Stimulated activated CD4-positive, alpha-beta T cell treated with anti-CD3 and anti-CD28 coated beads, Interleukin-12 subunit alpha, Interleukin-12 subunit beta, amount 100 ng/mL, for 48 hours (primary cell): ENCODE data around the gene NCAM1.
"Not testable (repeated sequence)": the region's sequence is repeated elsewhere in the genome, so short reads cannot be mapped to it uniquely, and the experiment has no call there.

Experiments
- DNase-seq, 3 donors: peaks; one replicate each; pipeline ENCODE4 v3.0.0-alpha.2; 2020; ENCODE audit warnings: low read depth in 2 of 3, low spot score in 1 of 3

Gene NCAM1

GRCh38 chr11:113021111-113021510 lies 59.9 kb downstream of the NCAM1 start:
- no peak for DNase-seq

GRCh38 chr11:113022262-113022661 lies 61.0 kb downstream of the NCAM1 start:
- no peak for DNase-seq

- DNase-seq = no peak
Observed at GRCh38 chr11:113023228-113023627, 62.0 kb downstream of the NCAM1 start.

- no peak for DNase-seq
Observed at GRCh38 chr11:113023986-113024385, 62.8 kb downstream of the NCAM1 start.

- no peak for DNase-seq
Observed at GRCh38 chr11:113026778-113027177, 65.6 kb downstream of the NCAM1 start.

DNA sequence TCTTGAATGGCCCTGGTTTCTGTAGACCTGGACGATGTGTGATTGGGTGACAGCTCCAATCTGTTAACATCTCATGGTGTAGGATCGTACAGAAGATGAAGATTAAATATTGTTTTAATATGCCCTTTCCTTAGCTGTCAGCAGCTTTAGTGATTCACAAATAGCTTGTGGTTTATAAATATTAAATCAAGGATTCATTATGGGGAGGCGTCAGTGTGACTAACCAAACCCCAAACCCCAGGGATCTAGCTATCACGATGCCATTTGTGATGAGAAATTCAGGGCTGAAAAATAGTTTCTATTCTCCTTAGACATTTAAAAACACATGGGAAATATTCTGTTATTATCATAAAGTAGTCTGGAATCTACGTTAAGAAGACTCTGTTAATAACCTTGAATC lies 73.4 kb downstream of the NCAM1 start:
- no peak for DNase-seq

DNA sequence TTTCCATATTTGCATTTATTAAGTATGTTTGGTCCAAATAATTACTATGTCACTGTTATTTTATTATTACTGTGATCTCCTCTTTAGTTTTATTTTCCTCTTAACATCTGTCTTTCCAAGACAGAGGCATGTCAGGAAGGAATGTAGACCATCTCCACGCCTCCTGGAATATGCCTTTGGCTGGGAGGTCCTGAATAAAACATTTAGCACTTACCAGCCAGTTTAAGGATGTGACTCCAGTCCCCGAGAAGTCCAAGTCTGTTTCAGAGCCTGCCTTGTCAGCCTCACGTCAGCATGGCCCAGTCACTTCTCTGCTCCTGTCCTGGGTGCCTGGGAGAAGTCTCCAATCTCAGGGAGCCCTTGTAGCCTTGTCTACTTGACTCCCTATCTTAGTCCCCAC lies 74.5 kb downstream of the NCAM1 start:
- DNase-seq = no peak

- no peak for DNase-seq
Observed at GRCh38 chr11:113043698-113044097, 82.5 kb downstream of the NCAM1 start.

DNA sequence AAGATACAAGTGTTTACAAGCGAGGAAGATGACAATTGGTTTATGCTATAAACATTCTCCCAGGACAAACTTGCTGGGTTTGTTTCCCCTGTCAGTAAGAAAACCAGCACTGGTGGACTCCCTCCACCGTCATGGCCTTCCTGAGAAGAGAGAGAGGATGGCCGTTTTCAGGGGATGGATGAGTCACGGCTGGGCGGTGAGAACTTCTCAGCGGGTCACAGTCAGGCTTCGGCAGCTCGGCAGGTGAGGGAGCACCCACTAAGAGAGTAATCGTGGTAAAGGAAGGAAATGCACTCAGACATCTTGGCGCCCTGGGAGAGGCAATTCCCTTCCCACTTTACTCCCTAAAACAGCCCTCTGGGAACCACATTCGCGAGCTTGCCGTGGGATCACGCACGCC lies 83.9 kb downstream of the NCAM1 start:
- no peak for DNase-seq

DNA sequence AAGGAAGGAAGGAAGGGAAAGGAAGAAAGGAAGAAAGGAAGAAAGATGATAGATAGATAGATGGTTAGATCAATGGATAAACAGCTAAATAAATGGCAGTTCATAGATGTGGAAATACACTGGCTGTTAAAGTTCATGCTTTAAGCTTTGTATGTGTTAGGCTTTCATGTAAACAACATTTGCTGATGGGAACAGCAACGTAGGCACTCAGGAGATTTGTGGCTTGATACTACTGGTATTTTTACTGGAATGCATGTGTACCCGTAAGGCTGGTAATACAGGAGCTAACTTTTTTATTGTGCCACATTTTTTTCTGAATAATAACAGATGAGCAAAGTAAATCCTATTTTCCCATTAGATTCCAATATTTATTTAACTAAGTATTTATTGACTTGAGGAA lies 85.6 kb downstream of the NCAM1 start:
- no peak for DNase-seq

DNA sequence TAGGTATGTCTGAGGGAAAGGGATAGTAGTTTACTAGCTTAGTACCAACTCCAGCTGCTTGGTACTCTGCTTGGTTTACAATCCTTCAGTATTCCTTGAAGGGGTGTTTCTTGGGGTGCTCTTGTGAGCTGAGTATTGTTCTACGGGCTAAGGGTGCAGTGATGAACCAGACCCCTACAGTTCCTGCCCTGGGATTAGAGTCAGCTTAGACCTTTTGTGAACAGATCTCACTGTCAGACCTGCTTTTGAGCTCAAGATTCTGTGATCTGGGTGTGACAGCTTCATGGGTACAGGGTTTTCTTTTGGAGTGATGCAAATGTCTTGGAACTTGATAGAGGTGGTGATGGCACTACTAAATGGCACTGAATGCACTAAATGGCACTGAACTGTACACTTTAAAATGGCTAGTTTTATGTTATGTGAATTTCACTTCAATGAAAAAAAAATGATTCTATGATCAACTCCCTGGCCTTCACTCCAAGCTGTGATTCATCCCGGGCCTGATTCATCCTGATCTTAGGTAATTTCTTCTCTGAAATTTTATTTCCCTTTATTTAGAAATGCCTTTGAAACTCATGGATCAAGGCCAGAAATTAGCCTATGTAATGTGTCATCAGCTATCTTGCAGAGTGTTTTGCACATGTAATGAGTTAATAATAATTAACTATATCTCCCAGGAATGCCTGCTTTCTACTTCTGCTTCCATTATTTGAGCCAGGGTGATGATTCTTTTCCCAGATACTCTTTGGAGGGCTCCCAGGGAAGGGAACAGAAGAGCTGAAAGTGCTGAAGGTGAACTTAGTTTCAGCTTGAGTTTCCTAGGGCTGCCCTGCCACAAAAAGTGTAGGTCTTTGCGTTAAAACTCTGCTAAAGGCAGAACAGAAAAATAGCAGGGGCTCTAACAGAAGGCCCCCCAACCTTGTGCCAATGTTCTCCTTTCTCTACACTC lies 87.9 kb downstream of the NCAM1 start:
- DNase-seq = no peak

DNA sequence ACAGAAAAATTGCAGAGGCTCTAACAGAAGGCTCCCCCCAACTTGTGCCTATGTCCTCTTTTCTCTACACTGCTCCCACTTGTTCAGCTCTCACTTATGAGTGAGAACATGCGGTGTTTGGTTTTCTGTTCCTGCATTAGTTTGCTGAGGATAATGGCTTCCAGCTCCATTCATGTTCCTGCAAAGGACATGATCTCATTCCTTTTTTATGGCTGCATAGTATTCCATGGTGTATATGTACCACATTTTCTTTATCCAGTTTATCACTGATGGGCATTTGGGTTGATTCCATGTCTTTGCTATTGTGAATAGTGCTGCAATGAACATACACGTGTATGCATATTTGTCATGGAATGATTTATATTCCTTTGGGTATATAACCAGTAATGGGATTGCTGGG lies 91.8 kb downstream of the NCAM1 start:
- not testable (repeated sequence) for DNase-seq

DNA sequence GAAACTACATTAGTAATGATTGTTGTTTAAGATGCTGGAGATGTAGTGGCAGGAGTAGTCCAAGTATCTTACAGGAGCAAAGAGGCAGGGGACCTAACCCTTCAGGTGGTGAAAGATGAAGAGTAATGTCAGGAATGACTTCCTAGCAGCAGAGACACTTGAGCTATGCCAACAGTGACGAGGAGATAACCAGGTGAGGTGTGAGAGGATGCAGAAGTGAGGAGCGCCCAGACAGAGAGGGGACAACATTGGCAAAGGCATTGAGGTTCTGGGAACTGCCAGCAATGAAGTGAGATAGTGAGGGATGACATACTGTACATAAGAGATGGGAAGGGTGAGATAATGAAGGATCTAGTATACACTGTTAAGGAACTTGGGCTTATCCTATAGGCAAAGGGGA lies 95.8 kb downstream of the NCAM1 start:
- DNase-seq = no peak

- no peak for DNase-seq
Observed at GRCh38 chr11:113059548-113059947, 98.3 kb downstream of the NCAM1 start.

DNA sequence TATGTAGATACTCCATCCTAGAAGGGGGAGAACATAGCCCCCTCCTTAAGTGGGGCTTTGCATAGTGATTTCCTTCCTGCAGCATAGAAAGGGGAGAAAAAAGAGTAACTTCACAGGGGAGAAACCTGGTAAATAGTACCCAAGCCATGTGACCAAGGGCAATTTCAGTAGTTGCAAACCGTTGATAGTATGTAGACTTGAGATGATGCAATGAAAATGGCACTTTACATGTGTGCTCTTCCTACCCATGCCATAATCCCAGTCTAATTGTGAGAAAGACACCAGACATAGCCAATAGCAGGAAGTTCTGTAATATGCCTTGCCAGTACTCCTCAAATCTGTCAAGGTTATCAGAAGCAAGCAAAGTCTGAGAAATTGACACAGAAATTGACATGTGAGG lies 104.1 kb downstream of the NCAM1 start:
- no peak for DNase-seq

- DNase-seq = no peak
Observed at GRCh38 chr11:113072237-113072858, 111.1 kb downstream of the NCAM1 start.

GRCh38 chr11:113073290-113073953 lies 112.2 kb downstream of the NCAM1 start:
- DNase-seq = no peak

DNA sequence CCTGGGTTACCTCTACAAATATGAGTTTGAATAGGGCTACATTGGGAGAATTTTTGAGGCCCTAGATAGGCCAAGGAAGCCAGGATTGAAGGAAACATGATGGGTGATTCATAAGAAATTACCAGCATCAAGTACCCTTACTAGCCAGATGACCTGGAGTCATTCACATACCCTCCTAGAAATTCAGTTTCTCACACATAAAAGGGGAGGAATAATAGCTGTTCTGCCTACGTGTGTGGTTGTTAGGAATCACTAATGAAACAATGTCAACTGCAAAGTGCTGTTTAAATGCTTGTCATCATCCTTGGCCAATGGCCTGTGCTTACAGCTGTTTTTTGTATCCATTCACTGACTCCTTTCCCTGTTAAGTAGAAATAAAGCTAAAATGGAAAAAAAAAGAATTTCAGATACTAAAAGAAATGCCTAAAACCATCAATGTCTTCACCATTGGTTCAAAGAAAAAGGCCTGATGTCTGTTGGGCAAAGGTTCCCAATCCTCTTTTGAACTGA lies 114.4 kb downstream of the NCAM1 start:
- DNase-seq = no peak

GRCh38 chr11:113077379-113077778 lies 116.2 kb downstream of the NCAM1 start:
- DNase-seq = no peak

GRCh38 chr11:113082341-113082955 lies 121.2 kb downstream of the NCAM1 start:
- DNase-seq = no peak

DNA sequence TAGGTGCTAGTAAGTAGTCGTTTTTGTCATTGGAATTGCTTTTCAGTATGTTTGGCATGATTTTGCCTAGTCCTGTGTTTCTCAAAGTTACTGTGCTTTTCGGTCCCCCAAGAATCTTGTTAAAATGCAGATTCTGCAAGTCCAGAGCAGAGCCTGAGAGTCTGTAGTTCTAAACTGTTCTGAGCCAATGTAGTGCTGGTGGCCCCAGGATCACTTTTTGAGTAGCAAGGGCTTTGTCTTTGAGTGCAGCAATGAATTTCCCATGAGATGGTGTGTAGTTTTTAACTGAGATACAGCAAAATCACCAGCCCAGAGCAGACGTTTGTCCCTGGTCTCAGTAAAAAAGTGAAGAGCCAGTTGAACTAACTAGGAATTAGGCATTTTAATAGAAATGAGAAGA lies 122.4 kb downstream of the NCAM1 start:
- DNase-seq = no peak
